GM12878 (cell line): ENCODE measurements around the gene TTC33. TPM values are rescaled to one million over a fixed set of nuclear protein-coding genes. Genes with fewer than 3 reads are reported as not detected.
A peak's percentile ranks its signal among the peaks of the same experiment; 100 is the strongest.

Experiments
- ATF2 ChIP-seq: IDR thresholded peaks from 2 replicates; pipeline ENCODE4 v1.6.1; 2012; ENCODE audit warnings: low read length, inconsistent platforms
- ATF7 ChIP-seq: fragments of 450-650 bp; IDR thresholded peaks from 2 replicates; pipeline ENCODE4 v1.6.1; 2016; ENCODE audit warnings: low read depth, mild to moderate bottlenecking
- BHLHE40 ChIP-seq, 2 experiments: fragments of 450-650 bp in 1 of 2; IDR thresholded peaks; 2 replicates each; pipeline ENCODE4 v1.6.1; 2011 to 2017; ENCODE audit warnings: low read depth in 2 of 2, borderline replicate concordance in 1 of 2, improper control_type of control experiment in 1 of 2, low read length in 1 of 2, mild to moderate bottlenecking in 1 of 2
- CHD4 ChIP-seq: fragments of 200-600 bp; sonication (generic); IDR thresholded peaks from 2 replicates; pipeline ENCODE4 v1.6.1; 2016; ENCODE audit warnings: mild to moderate bottlenecking
- CTCF ChIP-seq, 3 experiments: IDR thresholded peaks in 2 of 3; conservative IDR thresholded peaks in 1 of 3; 2 replicates each; pipeline ENCODE4 v1.5.1; 2011; ENCODE audit warnings: low read depth in 3 of 3, low read length in 3 of 3, mild to moderate bottlenecking in 3 of 3, control low read depth in 2 of 3, moderate library complexity in 2 of 3, inconsistent platforms in 1 of 3, mixed read lengths in 1 of 3; ENCODE audit not compliant: control insufficient read depth in 2 of 3, insufficient read depth in 1 of 3; ENCODE audit errors: extremely low read depth in 1 of 3
- ELK1 ChIP-seq: IDR thresholded peaks from 2 replicates; pipeline ENCODE4 v1.6.1; 2012; ENCODE audit warnings: low read depth, low read length, improper control_type of control experiment
- NFIC ChIP-seq: IDR thresholded peaks from 2 replicates; pipeline ENCODE4 v1.6.1; 2012; ENCODE audit warnings: low read depth, mild to moderate bottlenecking, inconsistent platforms, low read length, moderate library complexity
- NKRF ChIP-seq: fragments of 450-650 bp; conservative IDR thresholded peaks from 2 replicates; pipeline ENCODE4 v1.6.1; 2017; ENCODE audit warnings: mild to moderate bottlenecking, moderate library complexity
- NR2C1 ChIP-seq: fragments of 450-650 bp; IDR thresholded peaks from 2 replicates; pipeline ENCODE4 v1.6.1; 2017; ENCODE audit warnings: antibody characterized with exemption, mild to moderate bottlenecking, moderate library complexity
- PAX5 ChIP-seq: IDR thresholded peaks from 2 replicates; pipeline ENCODE4 v1.6.1; 2011; ENCODE audit warnings: low read depth, low read length, borderline replicate concordance
- PRDM15 ChIP-seq: fragments of 450-650 bp; formaldehyde crosslinking; IDR thresholded peaks from 2 replicates; pipeline ENCODE4 v1.4.0; 2020; ENCODE audit warnings: mild to moderate bottlenecking, moderate library complexity
- SMAD5 ChIP-seq: IDR thresholded peaks from 2 replicates; pipeline ENCODE4 v1.6.1; 2016; ENCODE audit warnings: antibody characterized with exemption, low read depth
- TBL1XR1 ChIP-seq: IDR thresholded peaks from 2 replicates; pipeline ENCODE4 v1.6.1; 2012; ENCODE audit warnings: low read depth, low read length, improper control_type of control experiment
- TCF7 ChIP-seq: IDR thresholded peaks from 2 replicates; pipeline ENCODE4 v1.6.1; 2014; ENCODE audit warnings: antibody characterized with exemption, borderline replicate concordance
- ZBTB40 ChIP-seq: fragments of 450-650 bp; IDR thresholded peaks from 2 replicates; pipeline ENCODE4 v1.6.1; 2016; ENCODE audit warnings: mild to moderate bottlenecking, moderate library complexity, borderline replicate concordance
- polyA plus RNA-seq, 11 experiments: library from polyadenylated mRNA; depleted of rRNA in 4 of 11; unstranded in 6 of 11; stranded (reverse) in 5 of 11; fragments of >200 nt; fragmentation: Nextera tagmentation in 4 of 11; fragmentation: Illumina TruSeq in 1 of 11; extraction: Ambion mirVana in 4 of 11; extraction: Trizol in 1 of 11; gene quantifications; 1 replicate in 1 of 11; 2 replicates in 10 of 11; pipeline versions ENCODE4 v1.2.1 to v1.2.3, GENCODE V29; 2011 to 2016; ENCODE audit warnings: inconsistent platforms in 2 of 11, missing spikeins in 2 of 11, low read depth in 1 of 11
- total RNA-seq, 4 experiments: library from RNA; depleted of rRNA in 3 of 4; stranded (reverse); fragments of >200 nt in 3 of 4; fragmentation: Illumina TruSeq in 1 of 4; extraction: Trizol in 1 of 4; gene quantifications; 2 replicates each; pipeline versions ENCODE4 v1.2.1 to v1.2.3, GENCODE V29; 2013 to 2021

The TTC33 gene
- total and polyA plus RNA-seq, 10 of the 15 experiments (the other 5 are each of a cell fraction or from before 2014, with no cell fraction given): 7.9 to 22.3 (median 14.6) TPM

GRCh38 chr5:40484495-40484894 lies 271.3 kb downstream of the TTC33 start (continued):
- TF ChIP-seq CTCF (IDR thresholded peaks at IDR 0.05 in 2 of 3, conservative IDR thresholded peaks at IDR 0.05 in 1 of 3; ENCODE audit: control insufficient read depth in 2 of 3, extremely low read depth in 1 of 3, insufficient read depth in 1 of 3, low read depth in 3 of 3, low read length in 3 of 3): no peak
- no peak for TF ChIP-seq BHLHE40 (IDR thresholded peaks at IDR 0.05; ENCODE audit: borderline replicate concordance in 1 of 2, low read depth in 2 of 2, low read length in 1 of 2)
- no peak for TF ChIP-seq PAX5
- TF ChIP-seq NFIC: peak; percentile 65
- TF ChIP-seq ATF2: peak; percentile 58; the same call in 1 of the 2 replicates
- no peak for TF ChIP-seq CHD4
- TF ChIP-seq NKRF: no peak
- peak; percentile 73 for TF ChIP-seq ATF7
- 0 out of 2 replicates have a peak, but pooled peaks have one; percentile 27 for TF ChIP-seq TCF7
- no peak for TF ChIP-seq PRDM15 (CRISPR knock-in tag)
- no peak for TF ChIP-seq ZBTB40
- no peak for TF ChIP-seq ELK1
- no peak for TF ChIP-seq TBL1XR1
- TF ChIP-seq NR2C1: no peak
- no peak for TF ChIP-seq SMAD5
